NCI-H2227 (cell line): ENCODE data around the gene GPR143.

Source experiments
- DNase-seq: peaks from one replicate; lab custom pipeline; 2025; ENCODE audit not compliant: unreplicated experiment; lab: John Stamatoyannopoulos, UW

Gene GPR143

GRCh38 chrX:9676306-9676705, 89.3 kb downstream of the GPR143 start:
- DNase-seq: no peak
